Natural killer cell (primary cell): Measurements from ENCODE around the gene AGGF1. TPM values are rescaled to one million over a fixed set of nuclear protein-coding genes. Genes with fewer than 3 reads are reported as not detected.
"Not testable (repeated sequence)": the region's sequence is repeated elsewhere in the genome, so short reads cannot be mapped to it uniquely, and the experiment has no call there.

ENCODE experiments used
- ATAC-seq, 3 donors: fragments of 150-1000 bp in 2 of 3; fragments of 200-7000 bp in 1 of 3; cut with Tn5 transposase; 1 replicate in 1 of 3; 2 replicates in 2 of 3; pipeline ENCODE4 v1.10.0; 2021; ENCODE audit warnings: mild to moderate bottlenecking in 2 of 3, moderate library complexity in 2 of 3
- DNase-seq, 2 donors: peaks; one replicate each; pipeline versions ENCODE4 v3.0.0 to v3.0.0-alpha.2; 2013 to 2021; ENCODE audit warnings: mixed read lengths in 1 of 2
- H3K27ac ChIP-seq: one replicate; pipeline ENCODE4 v1.5.1; 2013; ENCODE audit warnings: mild to moderate bottlenecking, low read length
- H3K27me3 ChIP-seq: one replicate; pipeline ENCODE4 v1.6.1; 2013; ENCODE audit warnings: low read length; ENCODE audit not compliant: control insufficient read depth, insufficient read depth
- H3K36me3 ChIP-seq: one replicate; pipeline ENCODE4 v1.6.1; 2013; ENCODE audit warnings: low read length; ENCODE audit not compliant: control insufficient read depth, insufficient read depth
- H3K4me1 ChIP-seq: one replicate; pipeline ENCODE4 v1.6.1; 2013; ENCODE audit warnings: low read length; ENCODE audit not compliant: control insufficient read depth, insufficient read depth
- H3K4me3 ChIP-seq: one replicate; pipeline ENCODE4 v1.5.1; 2013; ENCODE audit warnings: low read length
- H3K9me3 ChIP-seq: one replicate; pipeline ENCODE4 v1.6.1; 2013; ENCODE audit warnings: low read length; ENCODE audit not compliant: control insufficient read depth, insufficient read depth
- H3K27ac Mint-ChIP-seq, 2 donors: one replicate each; pipeline ENCODE4 v1.8.0; 2022; ENCODE audit warnings: mild to moderate bottlenecking in 2 of 2, mixed read lengths in 2 of 2, moderate library complexity in 1 of 2
- H3K27me3 Mint-ChIP-seq, 2 donors: one replicate each; pipeline ENCODE4 v1.8.0; 2022; ENCODE audit warnings: low read depth in 2 of 2, mixed read lengths in 2 of 2
- H3K36me3 Mint-ChIP-seq: one replicate; pipeline ENCODE4 v1.8.0; 2022; ENCODE audit warnings: mixed read lengths
- H3K4me1 Mint-ChIP-seq, 2 donors: one replicate each; pipeline ENCODE4 v1.8.0; 2022; ENCODE audit warnings: mixed read lengths in 2 of 2
- H3K4me3 Mint-ChIP-seq: one replicate; pipeline ENCODE4 v1.8.0; 2022; ENCODE audit warnings: mild to moderate bottlenecking, moderate library complexity, mixed read lengths
- H3K9me3 Mint-ChIP-seq, 2 donors: one replicate each; pipeline ENCODE4 v1.8.0; 2022; ENCODE audit warnings: mixed read lengths in 2 of 2
- WGBS: methylation state at CpG from one replicate; pipeline ENCODE4 v1.1.7; 2013; ENCODE audit warnings: missing lambda C conversion rate; ENCODE audit not compliant: insufficient coverage; 5-methylcytosine and 5-hydroxymethylcytosine counted together
- intact Hi-C: fragments of 100-400 bp; cut with micrococcal nuclease; formaldehyde crosslinking; loops from one replicate; pipeline ENCODE4 v1.14.2; 2022
- total RNA-seq, 4 donors: library from RNA; stranded (reverse); fragments of 120-200 nt in 1 of 4; gene quantifications; one replicate each; pipeline versions ENCODE4 v1.2.3 to v1.2.4, GENCODE V29; 2013 to 2022
- TF ChIP-seq, protein P1 (sequence below): fragments of 200-600 bp; IDR thresholded peaks from one replicate; pipeline ENCODE4 v1.8.0; 2022; ENCODE audit warnings: antibody characterized with exemption

AGGF1 gene
- total RNA-seq, 3 donors from 2014 or later (not counting 1 experiment from before 2014, with no cell fraction given), result 13.0 to 22.6 (median 15.0) TPM

DNA sequence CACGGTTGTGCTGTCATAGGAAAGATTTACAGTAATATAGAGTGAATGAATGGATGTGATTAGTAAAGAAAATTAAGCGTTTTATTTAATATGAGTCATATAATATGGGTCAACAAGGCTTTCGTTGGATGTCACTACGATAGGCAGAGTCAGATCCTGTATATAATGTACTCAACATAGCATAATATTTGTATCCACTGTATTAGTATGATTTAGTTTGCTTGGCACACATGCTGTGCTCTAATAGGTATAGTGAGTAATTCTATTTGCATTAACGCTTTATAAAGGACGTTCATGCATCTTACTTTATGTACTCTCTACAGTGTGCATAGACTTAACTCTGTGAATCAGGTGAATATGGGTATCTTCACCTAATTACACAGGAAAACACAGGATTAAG is 35.9 kb upstream of the AGGF1 start:
- intact Hi-C loops, result no loop called here
- TF ChIP-seq, protein P1, sequence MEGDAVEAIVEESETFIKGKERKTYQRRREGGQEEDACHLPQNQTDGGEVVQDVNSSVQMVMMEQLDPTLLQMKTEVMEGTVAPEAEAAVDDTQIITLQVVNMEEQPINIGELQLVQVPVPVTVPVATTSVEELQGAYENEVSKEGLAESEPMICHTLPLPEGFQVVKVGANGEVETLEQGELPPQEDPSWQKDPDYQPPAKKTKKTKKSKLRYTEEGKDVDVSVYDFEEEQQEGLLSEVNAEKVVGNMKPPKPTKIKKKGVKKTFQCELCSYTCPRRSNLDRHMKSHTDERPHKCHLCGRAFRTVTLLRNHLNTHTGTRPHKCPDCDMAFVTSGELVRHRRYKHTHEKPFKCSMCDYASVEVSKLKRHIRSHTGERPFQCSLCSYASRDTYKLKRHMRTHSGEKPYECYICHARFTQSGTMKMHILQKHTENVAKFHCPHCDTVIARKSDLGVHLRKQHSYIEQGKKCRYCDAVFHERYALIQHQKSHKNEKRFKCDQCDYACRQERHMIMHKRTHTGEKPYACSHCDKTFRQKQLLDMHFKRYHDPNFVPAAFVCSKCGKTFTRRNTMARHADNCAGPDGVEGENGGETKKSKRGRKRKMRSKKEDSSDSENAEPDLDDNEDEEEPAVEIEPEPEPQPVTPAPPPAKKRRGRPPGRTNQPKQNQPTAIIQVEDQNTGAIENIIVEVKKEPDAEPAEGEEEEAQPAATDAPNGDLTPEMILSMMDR, result no peak

DNA sequence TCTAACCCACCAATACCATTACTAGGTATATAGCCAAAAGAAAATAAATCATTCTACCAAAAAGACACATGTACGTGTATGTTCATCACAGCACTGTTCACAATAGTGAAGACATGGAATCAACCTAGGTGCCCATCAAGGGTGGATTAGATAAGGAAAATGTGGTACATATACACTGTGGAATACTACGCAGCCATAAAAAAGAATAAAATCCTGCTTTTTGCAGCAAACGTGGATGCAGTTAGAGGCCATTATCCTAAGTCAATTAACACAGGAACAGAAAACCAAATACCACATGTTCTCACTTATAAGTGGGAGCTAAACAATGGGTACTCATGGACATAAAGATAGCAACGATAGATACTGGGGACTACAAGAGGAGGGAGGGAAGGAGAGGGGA is 32.0 kb upstream of the AGGF1 start:
- H3K9me3 ChIP-seq, intact Hi-C loops, H3K4me3 ChIP-seq, H3K4me3 Mint-ChIP-seq, H3K27me3 ChIP-seq, ATAC-seq, H3K4me1 Mint-ChIP-seq, H3K27ac ChIP-seq, H3K36me3 Mint-ChIP-seq, H3K27ac Mint-ChIP-seq, H3K36me3 ChIP-seq, H3K9me3 Mint-ChIP-seq, DNase-seq, H3K4me1 ChIP-seq: not testable (repeated sequence)
- WGBS, result 100% methylated on average over 2 of the region's 4 CpGs
- H3K27me3 Mint-ChIP-seq, result peaks cover 13 to 22% of the 10 kb centered on the region in 2 donors

More for the DNA sequence above, 35.9 kb upstream of the AGGF1 start:
- Histone ChIP-seq H3K27ac (no peak overlapping the region), H3K27me3 (no peaks in the 10 kb centered on the region), H3K4me3 (no peak overlapping the region), H3K4me1 (no peaks in the 10 kb centered on the region), H3K36me3 (no peaks in the 10 kb centered on the region), H3K9me3 (no peaks in the 10 kb centered on the region)
- no peaks in the 10 kb centered on the region for H3K36me3 Mint-ChIP-seq
- no peaks in the 10 kb centered on the region for H3K4me1 Mint-ChIP-seq
- no peak for ATAC-seq
- H3K27me3 Mint-ChIP-seq, result peaks cover 6 to 14% of the 10 kb centered on the region in 2 donors
- H3K4me3 Mint-ChIP-seq, result no peak overlapping the region
- WGBS, result 42% methylated on average over 2 of the region's 6 CpGs
- no peaks in the 10 kb centered on the region for H3K9me3 Mint-ChIP-seq
- no peak overlapping the region for H3K27ac Mint-ChIP-seq
- no peak for DNase-seq

DNA sequence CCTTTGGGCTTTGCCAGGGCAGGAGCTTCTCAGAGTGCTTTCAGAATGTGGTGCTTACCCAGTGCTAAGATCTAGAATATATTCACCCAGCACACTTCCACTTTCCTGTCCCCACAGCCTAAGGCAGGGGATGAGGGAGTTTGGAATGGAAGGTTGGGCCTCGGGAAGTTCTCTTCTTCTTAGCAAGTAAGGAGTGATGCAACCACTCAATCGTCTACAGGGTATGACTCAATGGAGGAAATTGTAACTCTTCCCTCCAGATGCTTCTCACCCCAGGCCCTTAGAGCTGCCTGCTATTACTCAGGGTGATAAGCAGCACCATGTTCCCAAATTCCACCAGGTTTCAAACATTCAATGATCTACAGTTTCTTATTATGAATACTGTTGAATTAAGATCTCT is 30.8 kb upstream of the AGGF1 start:
- no peaks in the 10 kb centered on the region for H3K36me3 Mint-ChIP-seq
- no peaks in the 10 kb centered on the region for H3K4me1 Mint-ChIP-seq
- Histone ChIP-seq H3K27me3 (peaks cover 2% of the 10 kb centered on the region), H3K36me3 (no peaks in the 10 kb centered on the region), H3K4me1 (no peaks in the 10 kb centered on the region), H3K27ac (no peak overlapping the region), H3K9me3 (no peaks in the 10 kb centered on the region), H3K4me3 (no peak overlapping the region)
- no peaks in the 10 kb centered on the region for H3K9me3 Mint-ChIP-seq
- DNase-seq, result no peak
- intact Hi-C loops, result no loop called here
- H3K4me3 Mint-ChIP-seq, result no peak overlapping the region
- 74% methylated on average over 2 of the region's 2 CpGs for WGBS
- no peak for ATAC-seq
- TF ChIP-seq, protein P1, result no peak
- H3K27ac Mint-ChIP-seq, result no peak overlapping the region
- H3K27me3 Mint-ChIP-seq, result peaks cover 19 to 20% of the 10 kb centered on the region in 2 donors

DNA sequence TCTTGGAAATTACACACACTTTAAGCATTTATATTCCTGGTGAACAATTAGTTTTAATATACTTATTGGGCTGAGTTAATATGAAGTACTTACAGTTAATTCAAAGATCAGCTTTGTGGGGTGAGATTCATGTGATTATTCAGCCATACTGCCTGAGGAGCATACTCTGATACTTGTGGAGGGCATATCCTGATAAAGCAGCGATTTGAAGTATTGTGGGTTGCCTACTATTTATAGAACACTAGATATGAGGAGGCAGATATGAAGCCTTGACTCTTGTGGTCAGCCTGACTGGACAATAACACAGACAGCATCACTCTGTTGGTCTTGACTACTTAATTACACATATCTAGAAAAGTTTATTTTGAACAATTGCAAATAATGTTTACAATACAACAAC is 27.0 kb upstream of the AGGF1 start:
- whole genome bisulfite sequencing, result 38% methylated on average over 1 of the region's 1 CpG
- Histone ChIP-seq H3K27ac (no peak overlapping the region), H3K27me3 (peaks cover 2% of the 10 kb centered on the region), H3K4me1 (no peaks in the 10 kb centered on the region), H3K36me3 (no peaks in the 10 kb centered on the region), H3K9me3 (no peaks in the 10 kb centered on the region), H3K4me3 (no peak overlapping the region)
- Mint-ChIP-seq H3K4me1 (no peaks in the 10 kb centered on the region), H3K36me3 (no peaks in the 10 kb centered on the region), H3K9me3 (no peaks in the 10 kb centered on the region), H3K4me3 (no peak overlapping the region), H3K27me3 (peaks cover 31 to 35% of the 10 kb centered on the region in 2 donors), H3K27ac (no peak overlapping the region)
- TF ChIP-seq, protein P1, result no peak
- ATAC-seq (no peak), DNase-seq (no peak)
- intact Hi-C loops, result no loop called here
